GM12873 (cell line): Measurements from ENCODE around the gene IBA57.

ENCODE experiments used
- TF ChIP-seq, protein P1 (sequence below): IDR thresholded peaks from 2 replicates; pipeline ENCODE4 v1.5.1; 2012; ENCODE audit warnings: low read depth, mild to moderate bottlenecking, moderate library complexity, low read length, control low read depth; ENCODE audit not compliant: insufficient read depth; ENCODE audit errors: missing control alignments

Gene IBA57

DNA sequence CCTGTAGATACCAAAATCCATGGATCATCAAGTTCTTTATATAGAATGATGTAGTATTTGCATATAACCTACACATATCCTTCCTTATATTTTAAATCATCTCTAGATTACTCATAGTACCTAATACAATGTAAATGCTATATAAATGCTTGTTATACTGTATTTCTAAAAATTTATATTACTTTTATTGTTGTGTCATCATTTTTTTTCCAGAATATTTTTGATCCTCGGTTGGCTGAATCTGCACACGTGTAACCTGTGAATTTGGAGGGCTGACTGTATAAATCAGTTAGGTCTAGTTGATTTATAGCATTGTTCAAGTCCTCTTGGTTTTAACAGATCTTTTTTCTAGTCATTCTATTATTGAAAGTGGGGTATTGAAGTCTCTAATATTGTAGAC lies 65.6 kb downstream of the IBA57 start:
- TF ChIP-seq, protein P1, sequence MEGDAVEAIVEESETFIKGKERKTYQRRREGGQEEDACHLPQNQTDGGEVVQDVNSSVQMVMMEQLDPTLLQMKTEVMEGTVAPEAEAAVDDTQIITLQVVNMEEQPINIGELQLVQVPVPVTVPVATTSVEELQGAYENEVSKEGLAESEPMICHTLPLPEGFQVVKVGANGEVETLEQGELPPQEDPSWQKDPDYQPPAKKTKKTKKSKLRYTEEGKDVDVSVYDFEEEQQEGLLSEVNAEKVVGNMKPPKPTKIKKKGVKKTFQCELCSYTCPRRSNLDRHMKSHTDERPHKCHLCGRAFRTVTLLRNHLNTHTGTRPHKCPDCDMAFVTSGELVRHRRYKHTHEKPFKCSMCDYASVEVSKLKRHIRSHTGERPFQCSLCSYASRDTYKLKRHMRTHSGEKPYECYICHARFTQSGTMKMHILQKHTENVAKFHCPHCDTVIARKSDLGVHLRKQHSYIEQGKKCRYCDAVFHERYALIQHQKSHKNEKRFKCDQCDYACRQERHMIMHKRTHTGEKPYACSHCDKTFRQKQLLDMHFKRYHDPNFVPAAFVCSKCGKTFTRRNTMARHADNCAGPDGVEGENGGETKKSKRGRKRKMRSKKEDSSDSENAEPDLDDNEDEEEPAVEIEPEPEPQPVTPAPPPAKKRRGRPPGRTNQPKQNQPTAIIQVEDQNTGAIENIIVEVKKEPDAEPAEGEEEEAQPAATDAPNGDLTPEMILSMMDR = no peak
